Prostate gland (tissue), 2 donors: ENCODE results near the gene DCP1B. TPM values are rescaled to one million over a fixed set of nuclear protein-coding genes. Genes with fewer than 3 reads are reported as not detected.

Source experiments
- DNase-seq: peaks from one replicate; pipeline ENCODE4 v3.0.0-alpha.2; 2019; ENCODE audit warnings: low spot score
- H3K27ac ChIP-seq, 2 donors: fragments of 200-600 bp; sonication (generic); 2 replicates each; pipeline ENCODE4 v1.5.1; 2017 to 2019
- H3K27me3 ChIP-seq: fragments of 200-600 bp; sonication (generic); replicated peaks from 2 replicates; pipeline ENCODE4 v1.5.1; 2019; ENCODE audit not compliant: insufficient read depth
- H3K36me3 ChIP-seq, 2 donors: fragments of 200-600 bp; sonication (generic); 1 replicate in 1 of 2; 2 replicates in 1 of 2; pipeline versions ENCODE4 v1.5.1 to v1.8.1; 2017 to 2019
- H3K4me1 ChIP-seq: fragments of 200-600 bp; sonication (generic); replicated peaks from 2 replicates; pipeline ENCODE4 v1.5.1; 2019
- H3K4me3 ChIP-seq, 2 donors: fragments of 200-600 bp; sonication (generic); 2 replicates each; pipeline ENCODE4 v1.5.1; 2017 to 2019
- H3K9me3 ChIP-seq: fragments of 200-600 bp; sonication (generic); 2 replicates; pipeline ENCODE4 v1.5.1; 2017
- CTCF ChIP-seq, 4 experiments: fragments of 200-600 bp in 2 of 4; fragments of 450-650 bp in 2 of 4; sonication (generic) in 2 of 4; IDR thresholded peaks; 1 replicate in 3 of 4; 2 replicates in 1 of 4; pipeline ENCODE4 v1.5.1; 2016 to 2019; ENCODE audit warnings: antibody characterized with exemption in 4 of 4, mild to moderate bottlenecking in 2 of 4, moderate library complexity in 2 of 4
- POLR2A ChIP-seq: fragments of 450-650 bp; IDR thresholded peaks from one replicate; pipeline ENCODE4 v1.6.1; 2016; ENCODE audit warnings: antibody characterized with exemption, mild to moderate bottlenecking
- POLR2AphosphoS5 ChIP-seq: sonication (generic); formaldehyde crosslinking; IDR thresholded peaks from one replicate; pipeline ENCODE4 v1.6.1; 2017; ENCODE audit warnings: antibody characterized with exemption
- WGBS: methylation state at CpG from one replicate; pipeline ENCODE4 v1.1.5; 2018; 5-methylcytosine and 5-hydroxymethylcytosine counted together
- intact Hi-C: fragments of 100-400 bp; cut with DNase I; formaldehyde crosslinking; loops from one replicate; pipeline ENCODE4 v1.14.2; 2022
- total RNA-seq, 2 donors: library from RNA; depleted of rRNA; stranded (reverse); fragments of >200 nt; gene quantifications; one replicate each; pipeline ENCODE4 v1.1.0, GENCODE V29; 2016

Gene DCP1B
- total RNA-seq, 2 donors from 2014 or later = 20.1 to 31.9 TPM

- 98% methylated on average over 2 of the region's 2 CpGs for WGBS
- Histone ChIP-seq H3K27me3 (no peaks in the 10 kb centered on the region), H3K9me3 (no peaks in the 10 kb centered on the region), H3K4me1 (no peaks in the 10 kb centered on the region), H3K36me3 (no peaks in the 10 kb centered on the region), H3K27ac (no peak overlapping the region), H3K4me3 (no peak overlapping the region)
- DNase-seq = no peak
- intact Hi-C loops = no loop called here
- TF ChIP-seq POLR2AphosphoS5 (no peak), POLR2A (no peak), CTCF (IDR thresholded peaks at IDR 0.05) (no peak)
Observed at GRCh38 chr12:1980282-1980681, 24.0 kb downstream of the DCP1B start.

DNA sequence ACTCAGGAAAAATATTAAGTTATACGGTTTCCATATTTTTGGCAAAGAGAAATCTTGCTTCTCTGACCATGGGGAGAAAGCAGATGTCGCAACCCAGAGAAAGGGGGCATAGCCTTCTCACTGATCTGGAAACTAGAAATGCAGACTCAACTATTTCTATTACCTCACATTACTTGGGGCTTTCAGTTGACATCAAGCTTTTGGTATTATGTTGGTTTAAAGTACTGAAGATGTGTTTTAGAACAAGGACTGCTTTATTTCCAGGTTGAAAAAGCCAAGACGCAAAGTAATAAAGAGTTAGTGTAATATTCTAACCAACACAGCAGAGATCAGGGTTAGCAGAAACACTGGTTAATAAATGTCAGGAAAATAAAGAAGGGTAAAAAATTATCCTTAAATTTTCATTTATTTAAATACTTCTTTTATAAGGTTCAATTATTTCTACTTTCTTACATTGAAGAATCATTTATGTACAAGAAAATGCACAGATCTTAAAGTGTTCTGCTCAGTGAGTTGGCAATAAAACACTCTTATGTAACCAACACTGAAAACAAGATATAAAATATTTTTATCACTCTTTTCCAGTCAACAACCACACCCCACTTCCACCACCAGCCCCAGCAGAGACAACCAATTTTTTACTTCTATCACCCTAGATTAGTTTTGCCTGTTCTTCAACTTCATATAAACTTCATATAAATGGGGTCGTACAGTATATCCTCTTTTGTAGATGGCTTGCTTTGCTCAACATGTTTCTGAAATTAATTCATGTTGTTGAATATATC, 26.0 kb downstream of the DCP1B start:
- intact Hi-C loops = no loop called here
- 78% methylated on average over 4 of the region's 4 CpGs for WGBS
- no peak overlapping the region for H3K4me3 ChIP-seq
- H3K9me3 ChIP-seq = no peaks in the 10 kb centered on the region
- H3K27ac ChIP-seq = no peak overlapping the region
- no peak for DNase-seq
- H3K36me3 ChIP-seq = no peaks in the 10 kb centered on the region
- no peaks in the 10 kb centered on the region for H3K27me3 ChIP-seq
- TF ChIP-seq POLR2A (no peak), CTCF (IDR thresholded peaks at IDR 0.05) (no peak), POLR2AphosphoS5 (no peak)
- H3K4me1 ChIP-seq = no peaks in the 10 kb centered on the region

DNA sequence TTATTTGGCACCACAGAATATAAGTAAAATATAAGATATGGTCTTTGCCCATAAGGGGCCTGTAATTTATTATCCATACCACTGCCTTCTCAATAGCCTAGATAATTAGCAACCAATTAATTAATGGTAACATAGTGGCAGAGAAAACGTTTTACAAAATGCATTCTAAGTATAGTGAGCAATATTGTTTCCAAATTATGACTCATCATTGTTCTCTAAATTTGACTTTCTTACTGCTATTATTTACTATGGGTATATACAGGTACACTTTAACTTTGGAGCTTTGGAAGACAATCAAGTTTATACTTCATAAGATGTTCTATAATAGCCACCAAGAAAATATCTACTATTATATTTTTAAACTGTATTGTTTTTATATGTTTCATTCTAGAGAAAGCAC, 26.7 kb downstream of the DCP1B start:
- intact Hi-C loops = no loop called here

DNA sequence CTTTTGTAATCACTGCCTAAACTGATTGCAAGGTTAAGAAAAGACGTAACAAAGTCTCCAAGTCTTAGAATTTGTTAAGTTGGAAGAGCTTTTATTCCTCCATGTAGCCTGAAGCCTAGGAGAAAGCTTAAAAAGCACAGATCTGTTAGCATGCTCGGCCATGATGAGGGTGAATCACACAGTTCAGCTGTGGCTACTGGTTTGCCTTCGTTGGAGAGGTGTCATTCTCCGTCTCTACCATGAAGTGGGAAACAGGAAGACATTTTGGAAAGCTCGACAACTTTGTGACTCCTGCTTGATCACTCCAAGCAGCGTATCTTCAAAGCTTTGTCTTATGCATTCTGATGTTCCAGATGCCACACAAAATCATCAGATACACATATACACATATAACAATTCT, 27.1 kb downstream of the DCP1B start:
- no peaks in the 10 kb centered on the region for H3K9me3 ChIP-seq
- TF ChIP-seq POLR2AphosphoS5 (no peak), POLR2A (no peak), CTCF (IDR thresholded peaks at IDR 0.05) (no peak)
- H3K27me3 ChIP-seq = no peaks in the 10 kb centered on the region
- no peak overlapping the region for H3K4me3 ChIP-seq
- H3K36me3 ChIP-seq = no peaks in the 10 kb centered on the region
- intact Hi-C loops = no loop called here
- H3K27ac ChIP-seq = no peak overlapping the region
- WGBS = 93% methylated on average over 6 of the region's 6 CpGs
- DNase-seq = no peak
- no peaks in the 10 kb centered on the region for H3K4me1 ChIP-seq

More for the DNA sequence above, 26.7 kb downstream of the DCP1B start:
- H3K27me3 ChIP-seq = no peaks in the 10 kb centered on the region
- H3K36me3 ChIP-seq = no peaks in the 10 kb centered on the region
- H3K4me1 ChIP-seq = no peaks in the 10 kb centered on the region
- no peak for TF ChIP-seq POLR2AphosphoS5
- TF ChIP-seq CTCF (IDR thresholded peaks at IDR 0.05) = no peak
- no peak for TF ChIP-seq POLR2A
- H3K9me3 ChIP-seq = no peaks in the 10 kb centered on the region
- H3K4me3 ChIP-seq = no peak overlapping the region
- no peak overlapping the region for H3K27ac ChIP-seq
- DNase-seq = no peak
- 31% methylated on average over 1 of the region's 1 CpG for WGBS

- intact Hi-C loops = no loop called here
- no peak overlapping the region for H3K4me3 ChIP-seq
- no peaks in the 10 kb centered on the region for H3K4me1 ChIP-seq
- H3K9me3 ChIP-seq = no peaks in the 10 kb centered on the region
- WGBS = 70% methylated on average over 1 of the region's 1 CpG
- no peaks in the 10 kb centered on the region for H3K27me3 ChIP-seq
- DNase-seq = no peak
- no peak for TF ChIP-seq POLR2A
- TF ChIP-seq POLR2AphosphoS5 = no peak
- no peak for TF ChIP-seq CTCF (IDR thresholded peaks at IDR 0.05)
- H3K36me3 ChIP-seq = no peaks in the 10 kb centered on the region
- peak overlapping the region; percentile 17 to 75 for H3K27ac ChIP-seq
Observed at GRCh38 chr12:1974812-1975211, 29.4 kb downstream of the DCP1B start.
